Left cardiac atrium (tissue), 4 donors: Measurements from ENCODE around the gene HOATZ. TPM values are rescaled to one million over a fixed set of nuclear protein-coding genes. Genes with fewer than 3 reads are reported as not detected.

Experiments
- ATAC-seq, 2 donors: fragments of 200-7000 bp; cut with Tn5 transposase; one replicate each; pipeline ENCODE4 v1.9.1; 2020; ENCODE audit warnings: mild to moderate bottlenecking in 2 of 2, moderate library complexity in 2 of 2
- DNase-seq: peaks from one replicate; pipeline ENCODE4 v3.0.0-alpha.2; 2020
- intact Hi-C, 2 donors: fragments of 100-400 bp; cut with DNase I; formaldehyde crosslinking; loops; one replicate each; pipeline versions ENCODE4 v1.14.1 to v1.15.1; 2022 to 2023
- total RNA-seq, 2 donors: library from RNA; stranded (reverse); fragmentation: NEBNext Ultra II Directional; extraction: Animal tissue kit (Norgen Biotek cat#: 25700); gene quantifications; one replicate each; pipeline ENCODE4 v1.2.1, GENCODE V29; 2021
- donor health status: DM: no; HTN: yes; CAD: no.
- donor health status: DM: no; HTN: yes; CAD: no; lungs with severe emphysema.
- donor health status: DM: yes; HTN: yes; CAD: no.
- donor health status: Dilated cardiomyopathy.

Gene HOATZ
- total RNA-seq, 2 donors from 2014 or later = not detected

DNA sequence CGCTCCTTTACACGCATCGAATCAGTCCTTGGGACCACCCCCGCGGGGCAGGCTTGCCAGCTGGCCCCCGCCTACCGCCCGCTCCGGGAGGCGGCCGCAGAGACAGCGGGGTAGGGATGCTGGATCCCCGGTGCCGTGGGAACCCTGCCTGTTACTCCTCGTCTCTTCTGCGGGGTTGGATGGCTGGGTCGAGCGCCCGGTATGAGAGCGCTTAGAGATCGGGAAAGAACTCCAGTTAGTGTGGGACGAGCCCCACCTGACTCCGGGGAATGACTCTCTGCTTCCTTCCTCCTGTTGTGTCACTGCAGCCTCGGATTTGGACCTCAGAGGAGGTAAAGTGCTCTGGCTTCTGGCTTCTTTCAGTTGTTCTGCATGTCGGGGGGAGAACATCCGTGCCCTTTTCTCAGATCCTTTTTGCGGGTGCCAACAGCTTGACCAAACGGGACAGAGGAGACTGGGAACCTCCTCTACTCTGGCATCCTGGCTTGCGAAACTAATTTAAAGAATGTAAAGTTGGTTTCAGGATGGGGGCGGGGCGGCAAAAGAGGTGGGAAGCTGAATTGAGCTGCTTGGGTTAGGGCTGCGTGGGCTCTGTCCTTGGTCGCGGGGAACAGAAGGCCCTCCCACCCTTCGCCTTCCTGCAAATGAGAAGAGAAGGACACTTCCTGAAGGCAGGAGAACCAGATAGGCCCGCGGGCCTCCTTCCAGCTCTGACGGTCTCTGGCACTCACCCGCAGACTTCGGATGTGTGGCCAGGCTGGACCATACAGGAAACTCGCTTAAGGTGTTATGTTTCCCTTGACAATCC, 26.9 kb downstream of the HOATZ start:
- DNase-seq (peak; percentile 73), ATAC-seq (peak; percentile 62 to 75)
- intact Hi-C loops = no loop called here

DNA sequence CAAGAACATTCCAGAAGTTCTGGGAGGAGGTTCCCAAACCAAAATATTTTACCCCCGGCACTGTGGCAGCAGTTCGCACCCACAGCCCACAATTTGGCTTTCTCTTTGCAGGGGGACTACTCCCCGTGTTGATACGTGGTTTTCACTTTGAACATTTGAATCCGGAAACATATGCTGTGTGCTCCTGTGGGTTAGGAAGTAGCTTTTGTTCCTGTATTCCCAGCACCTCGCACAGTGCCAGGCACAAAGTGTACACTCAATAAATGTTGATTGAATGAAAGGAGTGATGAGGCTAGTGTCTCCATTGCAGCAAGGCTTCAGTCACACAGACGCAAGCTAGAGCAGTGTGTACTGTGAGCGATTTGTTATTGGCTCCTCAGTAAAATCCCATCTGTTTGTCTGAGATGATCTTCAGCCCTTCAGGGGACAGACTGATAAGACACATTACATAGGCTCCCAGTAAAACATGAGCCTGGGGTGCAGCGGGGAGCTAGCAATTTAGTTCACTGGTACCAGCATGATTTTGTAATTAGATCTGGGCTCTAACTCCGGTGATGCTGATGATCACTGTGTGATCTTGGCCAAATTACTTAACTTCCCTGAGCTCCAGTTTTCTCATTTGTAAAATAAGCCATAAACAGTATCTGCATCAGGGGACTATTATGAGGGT, 28.2 kb downstream of the HOATZ start:
- DNase-seq = no peak
- intact Hi-C loops = no loop called here
- no peak for ATAC-seq

DNA sequence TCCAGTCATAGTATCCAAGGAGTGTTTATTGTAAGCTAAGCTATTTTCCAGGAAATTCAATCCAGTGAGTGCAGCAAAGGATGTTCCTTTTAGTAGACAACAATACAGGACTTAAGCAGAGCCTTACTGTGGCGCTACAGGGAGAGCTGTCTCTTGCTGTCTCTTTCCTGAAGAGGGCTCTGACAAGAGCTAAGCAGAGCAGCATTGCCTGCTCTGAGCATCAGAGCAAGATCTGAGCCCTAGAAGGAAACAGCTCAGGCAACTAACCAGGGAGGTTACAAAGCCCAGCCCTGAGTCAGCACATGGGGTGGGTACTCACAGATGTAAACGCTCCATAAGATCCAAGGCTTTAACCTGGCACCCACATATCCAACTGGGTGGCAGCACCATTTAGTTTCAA, 33.9 kb downstream of the HOATZ start:
- no peak for ATAC-seq
- intact Hi-C loops = no loop called here
- no peak for DNase-seq

DNA sequence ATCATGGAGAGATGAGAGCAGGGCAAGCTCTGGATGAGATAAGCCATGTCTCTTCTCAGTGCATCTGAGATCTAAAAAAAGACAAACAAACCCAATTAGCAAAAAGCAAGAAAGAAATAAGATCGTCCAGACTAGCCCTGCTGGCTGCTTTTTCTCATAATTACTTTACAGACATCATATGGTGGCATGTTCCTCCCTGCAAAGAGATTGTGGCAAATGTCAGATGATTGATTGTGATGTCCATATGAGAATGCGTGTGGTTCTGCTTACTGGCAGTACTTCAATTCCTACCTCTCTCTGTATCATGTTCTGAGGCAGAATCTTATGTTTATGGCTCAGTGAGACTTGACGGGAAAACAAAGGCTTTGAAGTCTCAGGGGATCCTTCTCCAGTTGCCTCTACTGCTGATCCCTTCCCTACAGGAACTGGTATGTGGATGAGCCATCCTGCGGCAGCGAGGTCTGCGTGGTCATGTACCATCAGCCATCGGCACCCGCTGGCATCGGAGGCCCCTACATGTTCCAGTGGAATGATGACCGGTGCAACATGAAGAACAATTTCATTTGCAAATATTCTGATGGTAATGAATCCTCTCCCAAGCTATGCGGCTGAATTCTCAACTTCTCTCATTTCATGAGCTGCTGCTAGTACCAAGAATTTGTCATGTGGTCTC, 34.8 kb downstream of the HOATZ start:
- no peak for ATAC-seq
- intact Hi-C loops = no loop called here
- DNase-seq = no peak

DNA sequence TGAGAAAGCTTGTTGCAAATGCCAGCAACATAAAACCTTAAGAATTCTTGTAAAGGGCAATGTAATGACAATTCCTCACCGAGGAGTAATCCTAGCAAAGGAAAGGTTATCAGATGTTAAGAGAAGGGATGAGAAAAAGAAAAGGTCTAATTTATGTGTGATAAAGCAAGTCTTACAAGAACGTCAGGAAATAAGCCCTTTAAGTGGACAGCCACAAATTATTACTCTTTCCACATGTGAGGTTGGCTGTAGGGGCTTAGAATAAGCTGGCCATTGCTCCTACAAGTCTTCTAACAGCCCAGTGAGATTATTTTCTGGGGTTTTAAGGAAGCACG, 35.3 kb downstream of the HOATZ start:
- ATAC-seq = no peak
- no peak for DNase-seq
- intact Hi-C loops = no loop called here

DNA sequence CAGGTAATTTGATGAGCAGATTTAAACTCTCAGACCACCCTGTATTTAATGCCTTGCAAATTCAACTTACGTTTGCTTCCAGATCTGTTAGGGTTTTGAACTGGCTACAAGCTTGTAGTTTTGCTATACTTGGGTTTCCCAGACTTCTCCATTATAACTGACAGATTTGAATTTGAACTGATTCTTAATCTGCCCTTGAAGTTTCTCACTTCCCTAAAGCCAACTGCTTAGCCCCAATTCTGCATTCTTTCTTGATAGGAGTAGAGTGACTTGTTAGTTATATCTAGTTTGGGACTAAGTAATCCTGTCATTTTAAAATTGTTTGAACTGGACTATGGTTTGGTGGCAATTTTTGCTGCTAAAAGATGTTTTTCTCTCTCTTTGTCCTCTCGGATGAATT, 35.7 kb downstream of the HOATZ start:
- intact Hi-C loops = no loop called here
- ATAC-seq = no peak

DNA sequence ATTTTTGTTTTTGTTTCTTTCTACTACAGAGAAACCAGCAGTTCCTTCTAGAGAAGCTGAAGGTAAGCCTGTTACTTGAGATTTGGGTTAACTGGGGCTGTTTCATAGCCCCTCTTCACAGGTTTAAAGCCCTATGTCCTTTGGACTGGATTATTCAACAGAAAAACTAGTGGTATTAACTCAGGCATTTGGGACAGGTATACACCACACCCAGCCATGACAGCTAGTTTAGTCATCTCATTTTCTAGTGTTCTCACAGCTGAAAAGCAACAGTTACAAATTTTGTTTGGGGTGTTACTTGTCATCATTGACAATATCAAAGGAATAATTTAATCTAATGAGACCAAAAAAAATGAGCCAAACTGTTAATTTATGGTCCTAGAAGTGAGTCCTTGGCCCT, 40.0 kb downstream of the HOATZ start:
- ATAC-seq = no peak
- DNase-seq = no peak
- intact Hi-C loops = no loop called here

More for the DNA sequence above, 35.7 kb downstream of the HOATZ start:
- no peak for DNase-seq

DNA sequence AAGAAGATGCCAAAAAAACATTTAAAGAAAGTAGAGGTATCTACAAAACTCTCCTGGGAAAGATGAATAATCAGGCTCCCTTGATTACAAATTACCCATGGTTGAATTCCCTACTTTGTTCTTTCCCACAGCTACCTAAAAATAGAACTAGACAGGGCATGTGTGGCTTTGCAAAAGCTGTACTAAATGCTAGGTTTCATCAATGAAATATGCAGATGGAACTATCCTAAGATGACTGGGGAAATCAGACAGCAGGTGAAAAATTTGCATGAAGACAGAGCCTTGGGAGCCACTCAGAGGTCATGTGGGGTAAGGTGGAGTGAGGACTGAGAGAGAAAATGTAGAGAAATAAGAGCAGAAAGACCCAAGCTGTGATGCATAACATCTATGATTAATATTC, 40.7 kb downstream of the HOATZ start:
- DNase-seq (no peak), ATAC-seq (no peak)
- intact Hi-C loops = no loop called here

DNA sequence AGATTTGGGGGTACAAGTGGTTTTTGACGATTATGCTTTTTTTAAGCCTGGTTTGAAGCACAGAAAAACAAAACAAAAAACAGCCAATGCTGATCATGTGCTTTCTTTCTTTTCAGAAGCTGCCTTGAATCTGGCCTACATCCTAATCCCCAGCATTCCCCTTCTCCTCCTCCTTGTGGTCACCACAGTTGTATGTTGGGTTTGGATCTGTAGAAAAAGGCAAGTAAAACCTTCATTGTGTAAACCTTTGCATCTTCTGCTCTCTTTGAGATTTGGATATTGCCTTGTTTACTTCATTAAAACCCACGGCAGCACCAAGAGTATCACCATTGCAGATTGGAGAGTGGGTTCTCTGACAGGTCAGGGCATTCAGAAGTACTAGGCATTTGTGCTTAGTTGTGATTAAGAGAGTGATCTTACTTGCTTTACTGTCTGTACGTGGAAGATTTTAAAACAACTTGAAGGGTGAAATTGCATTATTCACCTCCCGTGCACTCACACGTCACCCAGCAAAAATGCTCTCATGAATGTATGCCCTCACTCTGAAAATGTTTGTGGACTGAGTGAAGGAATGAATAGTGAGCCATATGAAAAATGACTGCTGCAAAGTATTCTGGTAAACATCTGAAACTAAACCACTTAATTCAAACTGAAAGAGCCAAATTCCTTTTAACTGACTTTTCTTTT, 43.0 kb downstream of the HOATZ start:
- DNase-seq = no peak
- ATAC-seq = peak in 1 of 2 donors; percentile 58
- intact Hi-C loops = no loop called here

DNA sequence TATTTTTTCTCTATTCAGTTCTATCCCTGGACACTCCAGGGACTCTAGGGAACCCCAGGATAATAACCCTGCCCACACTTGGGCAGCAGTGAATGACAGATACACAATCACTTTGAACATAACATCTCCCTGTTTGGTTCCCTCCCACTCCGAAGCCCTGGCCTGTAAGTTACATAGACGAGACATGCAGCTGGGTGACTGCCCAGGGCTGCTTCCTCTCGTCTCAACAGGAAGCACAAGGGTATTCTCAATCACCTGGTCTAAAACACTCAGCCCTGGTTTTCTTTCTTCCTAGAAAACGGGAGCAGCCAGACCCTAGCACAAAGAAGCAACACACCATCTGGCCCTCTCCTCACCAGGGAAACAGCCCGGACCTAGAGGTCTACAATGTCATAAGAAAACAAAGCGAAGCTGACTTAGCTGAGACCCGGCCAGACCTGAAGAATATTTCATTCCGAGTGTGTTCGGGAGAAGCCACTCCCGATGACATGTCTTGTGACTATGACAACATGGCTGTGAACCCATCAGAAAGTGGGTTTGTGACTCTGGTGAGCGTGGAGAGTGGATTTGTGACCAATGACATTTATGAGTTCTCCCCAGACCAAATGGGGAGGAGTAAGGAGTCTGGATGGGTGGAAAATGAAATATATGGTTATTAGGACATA, 45.4 kb downstream of the HOATZ start:
- no peak for ATAC-seq

DNA sequence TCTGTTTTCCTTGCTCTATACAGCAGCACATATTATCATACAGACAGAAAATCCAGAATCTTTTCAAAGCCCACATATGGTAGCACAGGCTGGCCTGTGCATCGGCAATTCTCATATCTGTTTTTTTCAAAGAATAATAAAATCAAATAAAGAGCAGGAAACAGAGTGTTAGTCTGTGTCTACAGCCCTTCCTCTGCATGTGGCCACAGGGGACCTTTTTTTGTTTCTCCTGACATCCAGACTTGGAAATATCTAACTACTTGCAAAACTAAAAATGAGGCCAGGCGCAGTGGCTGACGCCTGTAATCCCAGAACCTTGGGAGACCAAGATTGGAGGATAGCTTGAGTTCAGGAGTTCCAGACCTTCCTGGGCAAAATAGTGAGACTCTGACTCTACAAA, 46.2 kb downstream of the HOATZ start:
- DNase-seq (no peak), ATAC-seq (peak in 1 of 2 donors; percentile 3)
- intact Hi-C loops = no loop called here

More for the DNA sequence above, 45.4 kb downstream of the HOATZ start:
- no peak for DNase-seq
- intact Hi-C loops = no loop called here

DNA sequence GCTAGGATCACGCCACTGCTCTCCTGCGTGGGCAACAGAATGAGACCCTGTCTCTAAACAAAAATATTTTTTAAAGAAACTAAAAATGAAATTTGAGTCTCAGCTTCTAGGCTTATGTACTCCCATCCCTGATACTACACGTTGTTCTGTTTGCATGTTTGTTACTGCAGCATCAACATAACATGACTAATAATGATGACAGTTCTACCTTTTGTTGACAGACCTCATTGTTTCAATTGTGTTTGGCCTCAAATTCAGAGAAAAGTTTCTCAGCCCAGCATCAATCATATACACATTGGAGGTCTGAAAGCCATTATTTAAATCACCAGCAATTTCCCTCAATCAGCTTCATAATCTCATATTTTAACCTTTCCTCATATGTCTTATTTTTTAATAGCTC, 46.7 kb downstream of the HOATZ start:
- no peak for ATAC-seq
- no peak for DNase-seq
- intact Hi-C loops = no loop called here

DNA sequence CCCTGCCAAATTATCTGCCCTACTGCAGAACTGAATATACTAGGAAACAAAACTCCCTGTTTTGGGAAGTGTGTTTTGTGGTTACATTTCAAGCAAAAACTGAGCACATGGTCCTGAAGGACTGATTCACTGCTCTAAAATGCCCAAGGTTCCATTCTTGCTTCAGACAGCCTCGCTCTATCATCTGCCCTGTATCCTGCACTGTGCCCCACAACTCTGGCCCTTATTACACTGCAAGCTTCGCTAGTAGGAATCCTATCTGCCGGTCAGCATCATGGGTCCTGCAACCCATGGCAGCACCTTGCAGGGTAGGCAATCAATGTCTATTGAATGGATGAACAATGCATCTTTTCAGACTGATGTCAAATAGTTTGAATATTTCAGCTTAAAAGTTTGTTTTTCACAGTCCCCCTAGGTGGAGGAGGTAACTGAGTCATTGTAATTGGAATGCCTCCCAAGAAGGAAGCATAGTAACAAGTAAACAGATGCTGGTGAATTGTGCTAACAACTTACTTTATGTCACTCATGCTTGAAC, 47.3 kb downstream of the HOATZ start:
- intact Hi-C loops = no loop called here
- DNase-seq (no peak), ATAC-seq (peak in 1 of 2 donors; percentile 50)

DNA sequence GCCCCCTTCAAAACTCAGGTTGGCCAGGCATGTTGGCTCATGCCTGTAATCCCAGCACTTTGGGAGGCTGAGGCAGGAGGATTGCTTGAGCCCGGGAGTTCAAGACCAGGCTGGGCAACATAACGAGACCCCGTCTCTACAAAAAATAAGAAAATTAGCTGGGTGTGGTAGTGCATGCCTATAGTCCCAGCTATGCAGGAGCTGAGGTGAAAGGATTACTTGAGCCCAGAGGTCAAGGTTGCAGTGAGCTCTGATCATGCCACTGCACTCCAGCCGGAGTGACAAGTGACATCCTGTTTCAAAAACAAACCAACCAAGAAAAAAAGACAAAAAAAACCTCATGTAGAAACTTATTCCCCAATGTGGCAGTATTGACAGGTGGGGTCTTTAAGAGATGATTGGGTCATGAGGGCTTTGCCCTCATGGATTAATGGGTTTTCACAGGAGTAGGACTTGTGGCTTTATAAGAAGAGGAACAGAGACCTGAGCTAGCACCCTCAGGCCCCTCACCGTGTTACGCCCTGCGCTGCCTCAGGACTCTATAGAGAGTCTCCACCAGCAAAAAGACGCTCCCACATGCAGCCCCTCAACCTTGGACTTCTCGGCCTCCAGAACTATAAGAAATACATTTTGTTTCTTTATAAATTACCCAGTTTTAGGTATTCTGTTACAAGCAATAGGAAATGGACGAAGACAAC, 48.3 kb downstream of the HOATZ start:
- DNase-seq (no peak), ATAC-seq (no peak)
- intact Hi-C loops = no loop called here

DNA sequence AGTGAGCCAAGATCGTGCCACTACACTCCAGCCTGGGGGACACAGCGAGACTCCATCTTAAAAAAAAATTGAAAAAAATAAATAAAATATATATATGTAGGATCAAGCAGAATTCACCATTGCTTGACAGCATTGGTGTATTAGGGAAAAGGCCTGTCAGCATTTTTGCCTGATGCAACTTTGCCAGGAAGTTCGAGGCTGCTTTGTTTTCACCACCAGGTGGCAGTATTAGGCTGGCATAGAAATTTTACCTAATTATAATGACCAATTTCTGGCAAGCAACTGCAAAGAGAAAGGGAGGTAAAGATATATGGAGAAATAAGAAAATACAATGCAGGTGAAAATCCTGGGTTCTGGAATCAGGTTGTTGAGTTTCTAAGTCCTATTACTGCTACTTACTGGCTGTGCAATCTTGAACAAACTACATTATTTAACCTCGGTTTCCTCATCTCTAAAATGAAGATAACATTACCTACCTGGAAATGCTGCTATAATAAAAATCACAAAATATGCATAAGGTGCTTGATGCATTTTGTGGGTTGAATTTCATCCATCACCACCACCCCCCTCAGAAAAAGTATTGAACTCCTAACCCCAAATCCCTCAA, 50.6 kb downstream of the HOATZ start:
- peak; percentile 48 for DNase-seq
- intact Hi-C loops = loop anchor here in 1 of 2 donors (2.0 kb wide), 1 partner anchor 276 kb away; no protein-coding TSS in a partner anchor

DNA sequence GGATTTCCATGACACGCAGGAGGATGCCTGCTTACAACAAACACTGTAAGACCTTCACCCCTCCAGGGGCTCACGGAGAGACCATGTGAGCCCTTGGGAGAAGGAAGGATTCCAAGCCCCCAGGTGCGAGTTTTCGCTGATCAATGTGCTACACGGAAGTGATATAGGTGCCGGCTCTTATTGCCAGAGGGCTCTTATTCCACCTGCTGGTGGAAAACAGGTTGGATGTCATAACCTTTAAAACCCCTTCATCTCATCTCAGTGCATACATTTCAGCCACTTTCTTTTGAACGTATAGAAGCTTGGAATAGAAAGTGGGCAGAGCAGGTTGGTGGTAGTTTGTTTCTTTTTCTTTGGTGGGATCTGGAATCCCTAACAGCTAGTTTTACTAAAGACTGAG, 51.7 kb downstream of the HOATZ start:
- intact Hi-C loops = loop anchor here in 1 of 2 donors (2.0 kb wide), 1 partner anchor 276 kb away; no protein-coding TSS in a partner anchor
- ATAC-seq = no peak
- no peak for DNase-seq

More for the DNA sequence above, 50.6 kb downstream of the HOATZ start:
- peak; percentile 36 to 55 for ATAC-seq

DNA sequence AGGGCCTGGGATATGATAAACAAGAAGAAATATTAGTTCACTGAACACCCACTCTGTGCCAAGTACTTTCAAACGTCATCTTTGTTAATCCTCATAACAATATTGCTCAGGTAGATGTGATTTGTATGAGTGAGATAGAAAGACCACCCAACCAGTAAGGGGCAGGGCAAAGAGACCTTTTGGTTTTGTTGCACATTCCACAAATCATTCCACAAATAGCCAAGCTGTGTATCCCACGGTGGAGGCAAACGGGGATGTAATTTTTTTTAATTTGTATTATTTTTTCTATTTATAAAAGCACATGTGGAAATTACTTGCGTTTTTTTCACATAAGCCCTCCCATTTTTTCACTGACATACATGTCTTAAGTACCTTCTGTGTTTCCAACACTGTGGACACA, 54.9 kb downstream of the HOATZ start:
- intact Hi-C loops = no loop called here
- DNase-seq (no peak), ATAC-seq (no peak)

DNA sequence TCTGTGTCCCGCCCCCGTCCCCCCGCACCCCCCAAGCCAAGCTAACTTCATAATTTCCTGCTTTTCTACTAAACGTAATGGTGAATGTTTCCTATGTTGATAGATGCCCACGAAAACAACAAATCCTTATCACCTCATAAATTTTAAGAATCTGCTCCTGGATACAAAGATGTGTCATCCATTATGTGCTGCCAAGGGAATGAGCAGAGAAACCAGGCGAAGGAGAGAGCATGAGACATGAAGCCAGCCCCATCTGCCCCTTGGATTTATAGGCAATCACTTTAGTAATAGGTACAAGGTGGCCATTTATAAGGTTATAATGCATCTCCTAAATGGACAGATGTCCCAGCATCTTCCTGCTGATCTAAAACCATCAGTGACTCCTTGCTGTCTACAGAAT, 56.2 kb downstream of the HOATZ start:
- intact Hi-C loops = no loop called here
- ATAC-seq = no peak

More for the DNA sequence above, 56.2 kb downstream of the HOATZ start:
- no peak for DNase-seq
